H9 (cell line): ENCODE data around the gene NUDT21. TPM values are rescaled to one million over a fixed set of nuclear protein-coding genes. Genes with fewer than 3 reads are reported as not detected.

Experiments used
- DNase-seq: peaks from one replicate; pipeline ENCODE4 v3.0.0-alpha.2; 2017
- H2AFZ ChIP-seq: one replicate; pipeline ENCODE4 v1.6.1; 2013; ENCODE audit warnings: mild to moderate bottlenecking, low read length, control low read depth, moderate library complexity
- H2AK5ac ChIP-seq: 2 replicates; pipeline ENCODE4 v1.6.1; 2013; ENCODE audit warnings: low read length, control low read depth, mixed read lengths; ENCODE audit not compliant: insufficient read length
- H2BK120ac ChIP-seq: one replicate; pipeline ENCODE4 v1.6.1; 2013; ENCODE audit warnings: low read depth, mild to moderate bottlenecking, low read length, control low read depth, inconsistent platforms; ENCODE audit not compliant: poor library complexity, severe bottlenecking
- H2BK12ac ChIP-seq: 2 replicates; pipeline ENCODE4 v1.6.1; 2013; ENCODE audit warnings: low read length, control low read depth, mixed read lengths, low read depth; ENCODE audit not compliant: insufficient read length
- H2BK15ac ChIP-seq: 2 replicates; pipeline ENCODE4 v1.6.1; 2013; ENCODE audit warnings: low read depth, low read length, control low read depth
- H2BK20ac ChIP-seq: one replicate; pipeline ENCODE4 v1.6.1; 2013; ENCODE audit warnings: low read depth, mild to moderate bottlenecking, low read length, control low read depth, inconsistent platforms; ENCODE audit not compliant: poor library complexity, severe bottlenecking
- H2BK5ac ChIP-seq: 2 replicates; pipeline ENCODE4 v1.6.1; 2013; ENCODE audit warnings: low read length, control low read depth, mixed read lengths; ENCODE audit not compliant: insufficient read length
- H3K14ac ChIP-seq: 2 replicates; pipeline ENCODE4 v1.6.1; 2013; ENCODE audit warnings: low read length, control low read depth; ENCODE audit not compliant: insufficient read depth
- H3K18ac ChIP-seq: 2 replicates; pipeline ENCODE4 v1.6.1; 2013; ENCODE audit warnings: low read depth, mild to moderate bottlenecking, mixed read lengths, low read length, control low read depth; ENCODE audit not compliant: insufficient read length
- H3K23ac ChIP-seq: 2 replicates; pipeline ENCODE4 v1.6.1; 2013; ENCODE audit warnings: low read length, control low read depth, mixed read lengths, low read depth; ENCODE audit not compliant: insufficient read length
- H3K23me2 ChIP-seq: 2 replicates; pipeline ENCODE4 v1.6.1; 2013; ENCODE audit warnings: low read depth, mild to moderate bottlenecking, mixed read lengths, low read length, control low read depth; ENCODE audit not compliant: insufficient read length, poor library complexity, severe bottlenecking
- H3K27ac ChIP-seq: 2 replicates; pipeline ENCODE4 v1.5.1; 2013; ENCODE audit warnings: low read length, control low read depth, mixed read lengths, low read depth; ENCODE audit not compliant: insufficient read length
- H3K27me3 ChIP-seq: 2 replicates; pipeline ENCODE4 v1.6.1; 2013; ENCODE audit warnings: low read length, control low read depth, inconsistent platforms; ENCODE audit not compliant: insufficient read depth
- H3K4ac ChIP-seq: 2 replicates; pipeline ENCODE4 v1.6.1; 2013; ENCODE audit warnings: low read depth, mild to moderate bottlenecking, control low read depth, inconsistent platforms, low read length, moderate library complexity
- H3K4me1 ChIP-seq: 2 replicates; pipeline ENCODE4 v1.6.1; 2013; ENCODE audit warnings: low read length, control low read depth, inconsistent platforms; ENCODE audit not compliant: insufficient read depth
- H3K4me2 ChIP-seq: 2 replicates; pipeline ENCODE4 v1.6.1; 2013; ENCODE audit warnings: low read length, control low read depth, mixed read lengths; ENCODE audit not compliant: insufficient read length, insufficient read depth
- H3K56ac ChIP-seq: 2 replicates; pipeline ENCODE4 v1.6.1; 2013; ENCODE audit warnings: low read depth, mild to moderate bottlenecking, mixed read lengths, low read length, control low read depth; ENCODE audit not compliant: insufficient read length
- H3K79me1 ChIP-seq: 2 replicates; pipeline ENCODE4 v1.6.1; 2013; ENCODE audit warnings: low read depth, mild to moderate bottlenecking, moderate library complexity, low read length, control low read depth, inconsistent platforms; ENCODE audit not compliant: insufficient read depth, poor library complexity, severe bottlenecking
- H3K79me2 ChIP-seq: 2 replicates; pipeline ENCODE4 v1.6.1; 2013; ENCODE audit warnings: low read length, control low read depth, inconsistent platforms; ENCODE audit not compliant: insufficient read depth
- H3K9ac ChIP-seq: 2 replicates; pipeline ENCODE4 v1.6.1; 2013; ENCODE audit warnings: low read length, control low read depth, mixed read lengths; ENCODE audit not compliant: insufficient read length; ENCODE audit errors: extremely low read depth
- H3K9me3 ChIP-seq: one replicate; pipeline ENCODE4 v1.6.1; 2013; ENCODE audit warnings: low read depth, low read length, inconsistent platforms; ENCODE audit not compliant: control insufficient read depth
- H3T11ph ChIP-seq: one replicate; pipeline ENCODE4 v1.6.1; 2013; ENCODE audit warnings: mild to moderate bottlenecking, low read length, control low read depth, inconsistent platforms
- H4K20me1 ChIP-seq: one replicate; pipeline ENCODE4 v1.6.1; 2013; ENCODE audit not compliant: control insufficient read depth, insufficient read length, insufficient read depth
- H4K5ac ChIP-seq: 2 replicates; pipeline ENCODE4 v1.6.1; 2013; ENCODE audit warnings: low read depth, mild to moderate bottlenecking, mixed read lengths, low read length, control low read depth; ENCODE audit not compliant: insufficient read length
- H4K8ac ChIP-seq: replicated peaks from 2 replicates; pipeline ENCODE4 v1.6.1; 2013; ENCODE audit warnings: low read length, control low read depth, mixed read lengths, low read depth; ENCODE audit not compliant: insufficient read length
- H4K91ac ChIP-seq: 2 replicates; pipeline ENCODE4 v1.6.1; 2013; ENCODE audit warnings: low read depth, mild to moderate bottlenecking, moderate library complexity, mixed read lengths, low read length, control low read depth; ENCODE audit not compliant: insufficient read length
- H3K27ac Mint-ChIP-seq, 3 experiments: 2 replicates in 2 of 3; 3 replicates in 1 of 3; pipeline ENCODE4 v1.8.0; 2020 to 2021; ENCODE audit warnings: mixed read lengths in 3 of 3, mild to moderate bottlenecking in 1 of 3, moderate library complexity in 1 of 3
- H3K27me3 Mint-ChIP-seq: 2 replicates; pipeline ENCODE4 v1.8.0; 2021; ENCODE audit warnings: low read depth, mild to moderate bottlenecking, moderate library complexity, mixed read lengths
- H3K36me3 Mint-ChIP-seq, 3 experiments: 2 replicates in 2 of 3; 3 replicates in 1 of 3; pipeline ENCODE4 v1.8.0; 2020 to 2021; ENCODE audit warnings: low read depth in 3 of 3, mixed read lengths in 3 of 3; ENCODE audit not compliant: insufficient read depth in 1 of 3
- H3K4me1 Mint-ChIP-seq, 2 experiments: 2 replicates each; pipeline ENCODE4 v1.8.0; 2020; ENCODE audit warnings: mixed read lengths in 2 of 2
- H3K4me3 Mint-ChIP-seq, 2 experiments: 2 replicates in 1 of 2; 3 replicates in 1 of 2; pipeline ENCODE4 v1.8.0; 2020 to 2021; ENCODE audit warnings: mild to moderate bottlenecking in 2 of 2, mixed read lengths in 2 of 2, moderate library complexity in 1 of 2
- H3K9me3 Mint-ChIP-seq, 2 experiments: 2 replicates in 1 of 2; 3 replicates in 1 of 2; pipeline ENCODE4 v1.8.0; 2020; ENCODE audit warnings: mild to moderate bottlenecking in 2 of 2, mixed read lengths in 2 of 2, moderate library complexity in 1 of 2
- WGBS: extraction: QIAGEN DNeasy Blood & Tissue Kit; methylation state at CpG from one replicate; pipeline ENCODE4 v1.1.7; 2013; ENCODE audit warnings: missing lambda C conversion rate, low lambda C conversion rate, mixed read lengths; ENCODE audit not compliant: insufficient read length; ENCODE audit errors: extremely low coverage; 5-methylcytosine and 5-hydroxymethylcytosine counted together
- total RNA-seq: library from RNA; stranded (reverse); gene quantifications from 2 replicates; pipeline ENCODE4 v1.2.1, GENCODE V29; 2021
- TF ChIP-seq, protein P1 (sequence below): fragments of 200-600 bp; sonication (generic); conservative IDR thresholded peaks from 3 replicates; pipeline ENCODE4 v1.8.0; 2021; ENCODE audit warnings: antibody characterized with exemption, mild to moderate bottlenecking

The NUDT21 gene
- total RNA-seq, 1 experiment from 2014 or later = 276 TPM

DNA sequence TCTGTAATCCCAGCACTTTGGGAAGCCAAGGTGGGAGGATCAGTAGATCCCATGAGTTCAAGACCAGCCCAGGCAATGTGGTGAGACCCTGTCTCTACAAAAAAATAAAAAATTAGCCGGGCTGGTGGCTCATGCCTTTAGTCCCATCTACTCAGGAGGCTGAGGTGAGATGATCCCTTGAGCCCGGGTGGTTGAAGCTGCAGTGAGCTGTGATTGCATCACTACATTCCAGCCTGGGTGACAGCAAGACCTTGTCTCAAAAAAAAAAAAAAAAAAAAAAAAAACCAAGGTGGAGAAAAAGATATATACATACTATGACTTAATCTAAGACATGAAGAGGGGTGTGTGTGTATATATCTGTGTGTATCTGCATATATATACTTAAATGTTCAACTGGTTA lies 42.0 kb upstream of the NUDT21 start:
- Mint-ChIP-seq H3K4me1 (no peaks in the 10 kb centered on the region), H3K9me3 (no peaks in the 10 kb centered on the region), H3K27ac (no peak overlapping the region), H3K36me3 (peaks cover 0 to 3% (median 1%) of the 10 kb centered on the region in 3 experiments; a peak in 3 of 7 replicates), H3K27me3 (no peaks in the 10 kb centered on the region), H3K4me3 (no peak overlapping the region)
- Histone ChIP-seq H3K79me1 (no peaks in the 10 kb centered on the region), H2BK5ac (no peak overlapping the region), H3K18ac (no peak overlapping the region), H4K5ac (no peak overlapping the region), H3K4me1 (no peaks in the 10 kb centered on the region), H3K4ac (no peak overlapping the region), H3K9me3 (no peaks in the 10 kb centered on the region), H3K23me2 (no peaks in the 10 kb centered on the region), H3K4me2 (no peak overlapping the region), H3T11ph (no peak overlapping the region), H2AFZ (no peak overlapping the region), H2BK20ac (no peak overlapping the region), H4K91ac (no peak overlapping the region), H2BK15ac (no peak overlapping the region), H4K20me1 (no peaks in the 10 kb centered on the region), H3K9ac (no peak overlapping the region), H3K27ac (no peak overlapping the region), H3K79me2 (no peaks in the 10 kb centered on the region), H2BK120ac (no peak overlapping the region), H2AK5ac (no peak overlapping the region), H3K56ac (no peak overlapping the region), H4K8ac (no peak overlapping the region), H3K14ac (no peak overlapping the region), H3K27me3 (no peaks in the 10 kb centered on the region), H2BK12ac (no peak overlapping the region), H3K23ac (no peak overlapping the region)
- no CpG with 5 or more reads among the region's 2 CpGs for WGBS
- TF ChIP-seq, protein P1, sequence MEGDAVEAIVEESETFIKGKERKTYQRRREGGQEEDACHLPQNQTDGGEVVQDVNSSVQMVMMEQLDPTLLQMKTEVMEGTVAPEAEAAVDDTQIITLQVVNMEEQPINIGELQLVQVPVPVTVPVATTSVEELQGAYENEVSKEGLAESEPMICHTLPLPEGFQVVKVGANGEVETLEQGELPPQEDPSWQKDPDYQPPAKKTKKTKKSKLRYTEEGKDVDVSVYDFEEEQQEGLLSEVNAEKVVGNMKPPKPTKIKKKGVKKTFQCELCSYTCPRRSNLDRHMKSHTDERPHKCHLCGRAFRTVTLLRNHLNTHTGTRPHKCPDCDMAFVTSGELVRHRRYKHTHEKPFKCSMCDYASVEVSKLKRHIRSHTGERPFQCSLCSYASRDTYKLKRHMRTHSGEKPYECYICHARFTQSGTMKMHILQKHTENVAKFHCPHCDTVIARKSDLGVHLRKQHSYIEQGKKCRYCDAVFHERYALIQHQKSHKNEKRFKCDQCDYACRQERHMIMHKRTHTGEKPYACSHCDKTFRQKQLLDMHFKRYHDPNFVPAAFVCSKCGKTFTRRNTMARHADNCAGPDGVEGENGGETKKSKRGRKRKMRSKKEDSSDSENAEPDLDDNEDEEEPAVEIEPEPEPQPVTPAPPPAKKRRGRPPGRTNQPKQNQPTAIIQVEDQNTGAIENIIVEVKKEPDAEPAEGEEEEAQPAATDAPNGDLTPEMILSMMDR = no peak
- DNase-seq = no peak
